Umbilical cord (tissue), 2 donors: ENCODE measurements around the gene MIP. TPM values are rescaled to one million over a fixed set of nuclear protein-coding genes. Genes with fewer than 3 reads are reported as not detected.
"Not testable (repeated sequence)": the region's sequence is repeated elsewhere in the genome, so short reads cannot be mapped to it uniquely, and the experiment has no call there.

Source experiments
- DNase-seq: peaks from one replicate; pipeline ENCODE4 v3.0.0-alpha.2; 2015; ENCODE audit warnings: low spot score
- total RNA-seq: library from RNA; depleted of rRNA; stranded (reverse); fragments of >200 nt; gene quantifications from one replicate; pipeline ENCODE4 v1.2.3, GENCODE V29; 2014; ENCODE audit warnings: low replicate concordance; ENCODE audit not compliant: insufficient read depth

The MIP gene
- total RNA-seq, 1 donor from 2014 or later: 2.9 TPM

DNA sequence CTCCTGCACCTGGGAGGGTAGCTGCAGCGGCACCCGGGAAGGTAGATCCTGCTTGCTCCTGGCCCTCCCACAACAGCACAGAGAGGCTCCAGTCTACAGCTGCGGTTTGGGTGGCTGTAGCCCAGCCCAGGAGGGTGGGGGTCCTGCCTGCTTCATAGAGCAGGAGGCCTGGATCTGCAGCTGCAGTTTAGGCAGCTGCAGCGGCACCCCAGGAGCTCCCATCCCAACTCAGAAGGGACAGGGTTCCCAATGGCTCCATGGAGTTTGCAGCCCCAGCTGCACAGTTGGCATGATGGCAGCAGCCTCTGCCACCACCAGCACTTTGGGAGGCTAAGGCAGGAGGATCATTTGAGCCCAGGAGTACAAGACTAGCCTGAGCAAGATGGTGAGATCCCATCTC lies 43.7 kb downstream of the MIP start:
- DNase-seq: no peak

DNA sequence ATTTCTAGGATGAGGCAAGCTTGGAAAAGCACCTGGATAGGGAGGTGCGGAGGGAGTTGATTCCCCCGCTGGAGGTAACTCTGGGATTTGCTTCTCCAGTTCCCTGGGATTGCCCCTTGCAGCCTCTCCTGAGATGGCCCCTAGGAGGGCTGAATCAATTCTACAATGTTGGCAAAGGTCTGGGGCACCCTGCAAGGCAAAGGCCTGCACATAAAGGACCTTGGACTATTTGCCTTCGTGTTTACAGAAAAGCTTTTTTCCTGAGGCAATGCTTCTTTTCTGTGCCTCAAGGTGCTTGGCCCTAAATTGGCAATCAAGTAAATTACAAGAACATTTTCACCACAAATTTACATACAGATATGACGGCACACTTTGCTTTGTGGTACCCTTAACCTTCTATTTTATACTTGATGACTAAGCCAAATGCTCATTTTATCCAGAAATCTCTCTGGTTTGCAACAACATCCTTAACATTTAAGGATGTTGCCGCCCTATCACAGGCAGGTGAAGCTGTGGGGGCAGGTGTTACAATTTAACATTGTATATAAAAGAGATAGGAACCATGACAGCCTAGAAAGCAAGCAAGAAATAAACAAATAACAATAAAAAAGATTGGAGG lies 45.5 kb downstream of the MIP start:
- no peak for DNase-seq

DNA sequence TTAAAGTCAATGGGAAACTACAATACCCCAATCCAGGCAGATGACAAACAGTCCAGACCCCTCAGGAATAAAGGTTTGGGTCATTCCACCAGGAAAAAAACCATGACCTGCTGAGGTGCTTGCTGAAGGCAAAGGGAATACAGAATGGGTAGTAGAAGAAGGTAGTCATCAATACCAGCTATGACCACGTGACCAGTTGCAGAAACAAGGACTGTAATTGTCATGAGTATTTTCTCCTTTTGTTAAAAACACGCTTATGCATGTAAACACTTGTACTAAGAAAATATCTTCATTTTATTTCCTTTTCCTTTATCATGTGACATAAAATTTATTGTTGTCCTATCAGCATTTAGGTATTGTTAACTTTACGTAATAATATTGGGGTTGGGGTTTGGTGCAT lies 50.2 kb downstream of the MIP start:
- DNase-seq: not testable (repeated sequence)

- not testable (repeated sequence) for DNase-seq
Measured at GRCh38 chr12:56401612-56402011, 52.8 kb downstream of the MIP start.

DNA sequence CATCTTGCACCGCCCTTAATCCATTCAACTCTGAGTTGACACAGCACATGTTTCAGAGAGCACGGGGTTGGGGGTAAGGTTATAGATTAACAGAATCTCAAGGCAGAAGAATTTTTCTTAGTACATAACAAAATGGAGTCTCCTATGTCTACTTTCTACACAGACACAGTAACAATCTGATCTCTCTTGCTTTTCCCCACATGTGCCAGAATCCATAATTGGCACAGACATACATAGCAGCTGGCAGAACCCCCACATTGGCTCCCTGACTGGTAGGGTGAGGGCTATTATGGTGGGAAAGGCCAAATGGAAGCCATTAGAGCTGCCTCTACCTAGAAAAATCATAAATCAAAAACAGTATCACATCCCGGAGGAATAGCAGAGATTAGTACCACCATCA lies 53.3 kb downstream of the MIP start:
- DNase-seq: not testable (repeated sequence)

Other genes with a start within 250 kb of the MIP start
- 68.9 TPM for gene RNF41, start 232.7 kb downstream of the MIP start, total RNA-seq
- gene NABP2, start 230.3 kb downstream of the MIP start, total RNA-seq: 10.8 TPM
- not detected for gene SLC39A5, start 224.6 kb downstream of the MIP start, total RNA-seq
- 5.1 TPM for gene ANKRD52, start 196.3 kb downstream of the MIP start, total RNA-seq
- 4.6 TPM for gene COQ10A, start 187.7 kb downstream of the MIP start, total RNA-seq
- 35.2 TPM for gene CS, start 154.3 kb downstream of the MIP start, total RNA-seq
- gene CNPY2, start 138.7 kb downstream of the MIP start, total RNA-seq: 68.4 TPM
- 55.6 TPM for gene PAN2, start 120.7 kb downstream of the MIP start, total RNA-seq
- gene IL23A, start 115.8 kb downstream of the MIP start, total RNA-seq: 6.0 TPM
- gene STAT2, start 94.5 kb downstream of the MIP start, total RNA-seq: 122 TPM
- 2.2 TPM for gene APOF, start 91.8 kb downstream of the MIP start, total RNA-seq
- gene TIMELESS, start 5.2 kb downstream of the MIP start, total RNA-seq: 4.8 TPM
- gene SPRYD4, start 13.9 kb upstream of the MIP start, total RNA-seq: 2.6 TPM
- gene GLS2, start 33.5 kb upstream of the MIP start, total RNA-seq: 0.72 TPM
- 14.2 TPM for gene RBMS2, start 67.2 kb upstream of the MIP start, total RNA-seq
- 19.0 TPM for gene BAZ2A, start 175.7 kb upstream of the MIP start, total RNA-seq
- gene ATP5F1B, start 191.3 kb upstream of the MIP start, total RNA-seq: 154 TPM
- gene PTGES3, start 233.6 kb upstream of the MIP start, total RNA-seq: 72.5 TPM